ENCODE data around the gene FIP1L1. TPM values are rescaled to one million over a fixed set of nuclear protein-coding genes. Genes with fewer than 3 reads are reported as not detected.

Gene FIP1L1
- total RNA-seq, 1 donor from 2014 or later = 56.8 TPM

GRCh38 chr4:53484911-53485657 is 107.6 kb downstream of the FIP1L1 start:
- H3K9me3 Mint-ChIP-seq (ENCODE audit: unreplicated experiment) = no peaks in the 10 kb centered on the region
- H3K27ac Mint-ChIP-seq (ENCODE audit: unreplicated experiment) = no peak overlapping the region
- H3K27me3 Mint-ChIP-seq (ENCODE audit: unreplicated experiment) = peaks cover 1% of the 10 kb centered on the region
- no peaks in the 10 kb centered on the region for H3K36me3 Mint-ChIP-seq (ENCODE audit: unreplicated experiment)
- H3K4me3 Mint-ChIP-seq (ENCODE audit: unreplicated experiment) = no peak overlapping the region
- no peak for DNase-seq
- no peak for TF ChIP-seq CTCF (IDR thresholded peaks at IDR 0.05; ENCODE audit: partially characterized antibody, unreplicated experiment)
- no peaks in the 10 kb centered on the region for H3K4me1 Mint-ChIP-seq (ENCODE audit: low read depth, unreplicated experiment)

GRCh38 chr4:53485658-53486040 is 108.2 kb downstream of the FIP1L1 start:
- no peak for TF ChIP-seq CTCF (IDR thresholded peaks at IDR 0.05; ENCODE audit: partially characterized antibody, unreplicated experiment)
- DNase-seq = no peak
- Mint-ChIP-seq H3K9me3 (ENCODE audit: unreplicated experiment) (no peaks in the 10 kb centered on the region), H3K4me3 (ENCODE audit: unreplicated experiment) (no peak overlapping the region), H3K27me3 (ENCODE audit: unreplicated experiment) (peaks cover 1% of the 10 kb centered on the region), H3K27ac (ENCODE audit: unreplicated experiment) (no peak overlapping the region), H3K36me3 (ENCODE audit: unreplicated experiment) (no peaks in the 10 kb centered on the region), H3K4me1 (ENCODE audit: low read depth, unreplicated experiment) (no peaks in the 10 kb centered on the region)

GRCh38 chr4:53487766-53488165 is 110.3 kb downstream of the FIP1L1 start:
- Mint-ChIP-seq H3K27me3 (ENCODE audit: unreplicated experiment) (peaks cover 1% of the 10 kb centered on the region), H3K9me3 (ENCODE audit: unreplicated experiment) (peaks cover 4% of the 10 kb centered on the region), H3K36me3 (ENCODE audit: unreplicated experiment) (peaks cover 10% of the 10 kb centered on the region), H3K4me3 (ENCODE audit: unreplicated experiment) (no peak overlapping the region), H3K27ac (ENCODE audit: unreplicated experiment) (no peak overlapping the region), H3K4me1 (ENCODE audit: low read depth, unreplicated experiment) (no peaks in the 10 kb centered on the region)
- no peak for DNase-seq
- TF ChIP-seq CTCF (IDR thresholded peaks at IDR 0.05; ENCODE audit: partially characterized antibody, unreplicated experiment) = no peak

GRCh38 chr4:53489279-53489889 is 111.9 kb downstream of the FIP1L1 start:
- DNase-seq = no peak
- H3K9me3 Mint-ChIP-seq (ENCODE audit: unreplicated experiment) = peaks cover 4% of the 10 kb centered on the region
- peaks cover 10% of the 10 kb centered on the region for H3K36me3 Mint-ChIP-seq (ENCODE audit: unreplicated experiment)
- no peaks in the 10 kb centered on the region for H3K4me1 Mint-ChIP-seq (ENCODE audit: low read depth, unreplicated experiment)
- no peak overlapping the region for H3K4me3 Mint-ChIP-seq (ENCODE audit: unreplicated experiment)
- H3K27me3 Mint-ChIP-seq (ENCODE audit: unreplicated experiment) = no peaks in the 10 kb centered on the region
- no peak for TF ChIP-seq CTCF (IDR thresholded peaks at IDR 0.05; ENCODE audit: partially characterized antibody, unreplicated experiment)
- H3K27ac Mint-ChIP-seq (ENCODE audit: unreplicated experiment) = no peak overlapping the region
